GM12873 (cell line): Measurements from ENCODE around the gene IQGAP2.
A peak's percentile ranks its signal among the peaks of the same experiment; 100 is the strongest.

Experiments
- TF ChIP-seq, protein P1 (sequence below): IDR thresholded peaks from 2 replicates; pipeline ENCODE4 v1.5.1; 2012; ENCODE audit warnings: low read depth, mild to moderate bottlenecking, moderate library complexity, low read length, control low read depth; ENCODE audit not compliant: insufficient read depth; ENCODE audit errors: missing control alignments

The IQGAP2 gene

DNA sequence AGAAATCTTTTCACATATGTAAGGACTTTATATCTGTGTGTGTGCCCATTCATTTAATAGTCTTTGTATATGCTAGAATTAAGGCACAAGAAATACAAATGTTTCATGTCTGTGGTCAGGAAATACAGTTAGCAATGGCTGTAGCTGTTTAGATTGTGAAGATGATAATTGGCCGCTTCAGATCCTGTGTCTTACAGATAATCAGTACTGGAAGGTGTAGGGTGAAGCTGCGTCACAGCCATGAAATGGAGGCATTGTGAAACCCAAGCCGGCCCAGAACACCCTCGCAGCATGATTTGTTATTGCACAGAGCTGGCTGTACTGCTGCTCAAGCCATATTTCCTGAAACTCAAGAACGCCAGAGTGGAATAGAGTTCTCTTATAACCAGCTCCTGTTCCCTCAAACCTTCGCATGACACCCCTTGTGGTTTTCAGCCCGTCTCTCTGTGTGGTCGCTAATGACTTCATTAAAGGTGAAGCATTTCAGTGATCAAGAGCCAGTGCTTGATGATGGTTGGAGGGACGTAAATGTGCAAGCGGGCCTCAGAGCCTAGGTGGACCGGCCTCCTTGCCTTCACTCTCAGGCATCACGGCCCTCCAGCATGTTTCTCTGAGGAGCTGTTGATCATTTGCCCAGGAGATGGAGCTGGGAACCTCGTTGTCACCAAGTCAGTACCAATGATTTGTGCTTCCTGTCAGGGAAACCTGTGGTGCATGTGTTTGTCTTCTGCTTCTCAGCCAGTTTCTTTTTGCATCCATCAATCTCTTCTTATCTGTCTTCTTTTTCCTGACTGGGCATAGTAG lies 140.0 kb downstream of the IQGAP2 start:
- TF ChIP-seq, protein P1, sequence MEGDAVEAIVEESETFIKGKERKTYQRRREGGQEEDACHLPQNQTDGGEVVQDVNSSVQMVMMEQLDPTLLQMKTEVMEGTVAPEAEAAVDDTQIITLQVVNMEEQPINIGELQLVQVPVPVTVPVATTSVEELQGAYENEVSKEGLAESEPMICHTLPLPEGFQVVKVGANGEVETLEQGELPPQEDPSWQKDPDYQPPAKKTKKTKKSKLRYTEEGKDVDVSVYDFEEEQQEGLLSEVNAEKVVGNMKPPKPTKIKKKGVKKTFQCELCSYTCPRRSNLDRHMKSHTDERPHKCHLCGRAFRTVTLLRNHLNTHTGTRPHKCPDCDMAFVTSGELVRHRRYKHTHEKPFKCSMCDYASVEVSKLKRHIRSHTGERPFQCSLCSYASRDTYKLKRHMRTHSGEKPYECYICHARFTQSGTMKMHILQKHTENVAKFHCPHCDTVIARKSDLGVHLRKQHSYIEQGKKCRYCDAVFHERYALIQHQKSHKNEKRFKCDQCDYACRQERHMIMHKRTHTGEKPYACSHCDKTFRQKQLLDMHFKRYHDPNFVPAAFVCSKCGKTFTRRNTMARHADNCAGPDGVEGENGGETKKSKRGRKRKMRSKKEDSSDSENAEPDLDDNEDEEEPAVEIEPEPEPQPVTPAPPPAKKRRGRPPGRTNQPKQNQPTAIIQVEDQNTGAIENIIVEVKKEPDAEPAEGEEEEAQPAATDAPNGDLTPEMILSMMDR: no peak

DNA sequence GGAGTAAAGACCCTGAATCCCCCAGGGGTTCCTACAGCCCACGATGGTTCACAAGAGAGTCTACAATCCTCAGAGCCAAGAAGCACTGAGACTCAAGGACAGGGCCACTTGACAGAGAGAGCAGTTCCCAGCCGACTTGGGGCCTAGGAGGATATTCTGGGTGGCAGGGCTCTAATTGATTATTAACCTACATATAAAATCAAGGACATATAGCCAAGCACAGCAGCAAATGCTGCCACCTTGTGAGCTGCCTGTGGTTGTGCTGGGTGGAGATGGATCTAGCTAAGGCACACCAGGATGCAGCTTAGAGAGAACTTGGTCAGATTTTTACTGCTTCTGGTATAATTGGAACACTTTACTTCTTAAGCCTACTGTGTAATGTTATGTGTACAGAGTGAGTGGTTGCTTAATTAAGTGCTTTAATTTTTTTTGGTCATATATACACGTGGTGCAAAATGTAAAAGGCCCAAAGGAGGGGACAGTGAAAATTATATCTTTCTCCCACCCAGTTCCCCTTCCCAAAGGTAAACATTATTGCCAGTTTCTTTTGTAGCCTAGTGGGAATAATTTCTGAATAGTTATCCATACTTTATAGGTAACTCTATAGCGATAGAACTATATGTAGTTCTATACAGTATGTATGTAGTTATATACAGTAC lies 141.3 kb downstream of the IQGAP2 start:
- TF ChIP-seq, protein P1: peak; percentile 71

DNA sequence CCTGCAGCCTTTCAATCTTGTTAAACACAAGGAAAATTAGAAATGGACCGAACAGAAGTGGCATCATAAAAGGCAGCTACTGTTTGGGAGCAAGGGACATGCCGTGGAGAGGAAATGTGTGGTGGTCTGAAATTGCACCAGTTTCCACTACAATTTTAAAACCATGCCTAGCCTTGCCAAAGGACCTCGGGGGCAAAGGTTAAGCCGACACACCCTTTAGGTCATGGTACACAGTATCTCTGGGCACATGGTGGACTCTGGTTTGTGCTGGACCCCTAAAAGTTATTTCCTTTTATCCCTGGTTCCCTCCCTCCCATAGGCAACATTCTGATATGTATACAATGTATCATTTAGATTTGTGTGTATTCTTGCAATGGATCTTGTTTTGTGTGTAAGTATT lies 142.1 kb downstream of the IQGAP2 start:
- TF ChIP-seq, protein P1: no peak

DNA sequence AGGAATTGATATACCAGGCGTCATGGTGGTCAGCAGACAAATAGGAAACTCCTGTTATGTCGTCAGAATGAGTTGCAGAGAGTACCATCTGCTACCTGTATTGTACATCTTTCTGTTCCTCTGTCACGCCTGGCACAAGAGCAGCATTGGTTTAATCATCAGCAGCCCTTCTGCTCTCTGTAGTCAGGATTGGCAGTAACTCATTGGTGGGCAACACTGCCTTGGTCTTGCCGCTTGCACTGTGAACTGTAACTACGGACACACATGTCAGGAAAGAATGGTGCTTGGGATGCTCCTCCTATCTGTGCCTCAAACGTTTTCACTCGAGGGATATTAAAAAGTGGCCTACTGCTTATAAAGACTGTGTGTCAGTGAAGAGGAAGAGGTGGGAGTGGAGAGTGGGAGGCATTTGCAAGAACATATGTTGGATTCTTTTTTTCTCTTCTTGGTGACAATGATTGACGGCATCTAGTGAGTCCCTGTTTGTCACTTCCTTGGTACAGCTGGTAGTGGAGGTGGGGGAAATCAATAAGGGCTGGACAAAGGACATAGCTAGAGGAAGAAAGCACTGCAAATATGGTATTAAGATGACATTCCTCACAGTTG lies 143.5 kb downstream of the IQGAP2 start:
- TF ChIP-seq, protein P1: no peak

DNA sequence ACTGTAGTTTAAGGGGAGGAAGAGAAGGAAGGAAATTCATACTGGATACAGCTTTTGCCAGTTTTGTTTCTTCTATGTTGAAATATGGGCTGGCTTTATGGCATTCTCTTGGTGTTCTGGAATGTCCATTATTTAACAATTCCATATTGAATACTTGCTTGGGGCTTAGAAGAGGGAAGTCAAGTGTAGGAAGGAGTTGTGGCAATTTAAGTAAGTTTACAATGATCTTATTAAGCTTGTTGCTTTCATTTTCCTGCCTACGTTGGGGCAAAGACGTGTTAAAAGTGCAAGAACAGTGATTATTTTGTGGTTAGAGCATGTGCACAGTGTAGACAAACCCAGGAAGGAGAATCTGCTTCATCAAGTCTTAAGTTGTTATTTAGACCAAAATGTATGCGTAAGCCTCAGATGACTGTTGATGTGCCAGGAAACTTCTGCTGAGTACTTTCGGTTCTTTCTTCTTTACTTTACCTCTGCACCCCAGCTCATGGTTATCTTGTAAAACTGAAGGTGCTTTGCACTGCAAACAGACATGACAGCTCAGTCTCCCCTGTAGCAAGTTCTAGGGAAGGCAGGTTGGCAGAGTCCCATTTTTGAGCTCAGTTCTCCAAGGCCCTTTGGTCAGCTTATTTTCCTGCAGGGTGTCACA lies 144.3 kb downstream of the IQGAP2 start:
- TF ChIP-seq, protein P1: no peak

DNA sequence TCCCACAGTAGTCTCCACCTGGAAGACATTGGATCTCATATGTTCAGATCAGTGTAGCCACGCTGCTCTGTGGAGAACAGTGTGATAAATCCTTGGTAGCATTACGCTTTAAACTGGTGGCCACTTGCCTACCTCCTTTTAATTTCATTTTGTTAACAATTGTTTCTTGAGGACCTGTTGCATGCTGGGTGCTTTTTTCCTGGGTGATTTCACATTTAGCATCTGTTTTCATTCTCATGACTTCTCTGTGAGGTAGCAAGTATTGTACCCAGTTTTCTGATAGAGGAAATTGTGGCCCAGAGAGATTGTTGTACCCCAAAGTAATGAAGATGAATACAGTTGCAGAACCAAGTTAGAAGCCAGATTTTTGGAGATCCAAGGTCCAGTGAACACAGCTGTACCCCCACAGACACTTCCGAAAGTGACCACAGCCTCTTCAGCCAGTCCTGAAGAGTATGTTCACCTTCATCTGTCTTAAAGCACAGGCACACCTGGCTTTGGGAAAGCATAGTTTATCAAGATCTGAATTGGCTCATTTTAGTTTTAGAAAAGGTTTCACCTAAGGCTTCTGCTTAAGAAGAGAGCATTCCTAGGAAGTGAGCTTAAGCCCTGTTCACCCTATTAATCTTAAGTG lies 144.9 kb downstream of the IQGAP2 start:
- TF ChIP-seq, protein P1: no peak
